H1 (cell line): Measurements from ENCODE around the gene TBC1D9B. TPM values are rescaled to one million over a fixed set of nuclear protein-coding genes. Genes with fewer than 3 reads are reported as not detected.

Experiments
- CTCF ChIA-PET: fragments of 300-600 bp; sonication (Branson Sonifier 250); formaldehyde crosslinking; loops from one replicate; lab custom pipeline; 2021; ENCODE audit not compliant: partially characterized antibody; lab: Charles Lee
- POLR2A ChIA-PET: fragments of 300-600 bp; sonication (Branson Sonifier 250); formaldehyde crosslinking; loops from one replicate; lab custom pipeline; 2021; ENCODE audit warnings: inconsistent platforms; ENCODE audit not compliant: partially characterized antibody; lab: Charles Lee
- DNase-seq, 2 experiments: peaks; one replicate each; pipeline versions ENCODE4 v3.0.0 to v3.0.0-alpha.2; 2010 to 2022; ENCODE audit warnings: low spot score in 2 of 2, low read depth in 1 of 2, mixed read lengths in 1 of 2
- FAIRE-seq: peaks from 2 replicates; lab custom pipeline; 2011; peaks lifted over from hg19 to GRCh38; lab: Jason Lieb, UNC
- H2AFZ ChIP-seq: 2 replicates; pipeline ENCODE4 v1.8.1; 2012; ENCODE audit warnings: low read length, inconsistent platforms
- H2AK5ac ChIP-seq: 2 replicates; pipeline ENCODE4 v1.6.1; 2013; ENCODE audit warnings: low read depth, low read length
- H2BK120ac ChIP-seq: replicated peaks from 2 replicates; pipeline ENCODE3; 2013; ENCODE audit warnings: low read depth, low read length, inconsistent platforms
- H2BK12ac ChIP-seq: 2 replicates; pipeline ENCODE4 v1.6.1; 2013; ENCODE audit warnings: low read depth, low read length
- H2BK15ac ChIP-seq: 2 replicates; pipeline ENCODE4 v1.6.1; 2013; ENCODE audit warnings: low read length
- H2BK20ac ChIP-seq: 2 replicates; pipeline ENCODE4 v1.6.1; 2013; ENCODE audit warnings: low read length
- H2BK5ac ChIP-seq: 2 replicates; pipeline ENCODE4 v1.6.1; 2013; ENCODE audit warnings: low read depth, low read length
- H3K14ac ChIP-seq: 2 replicates; pipeline ENCODE4 v1.6.1; 2013; ENCODE audit warnings: inconsistent platforms; ENCODE audit not compliant: insufficient read length
- H3K18ac ChIP-seq: 2 replicates; pipeline ENCODE4 v1.6.1; 2013; ENCODE audit warnings: low read length; ENCODE audit errors: extremely low read depth
- H3K23ac ChIP-seq: 2 replicates; pipeline ENCODE4 v1.6.1; 2013; ENCODE audit warnings: inconsistent platforms; ENCODE audit not compliant: insufficient read length
- H3K23me2 ChIP-seq: 2 replicates; pipeline ENCODE4 v1.6.1; 2013; ENCODE audit warnings: low read depth, low read length
- H3K27ac ChIP-seq: 2 replicates; pipeline ENCODE4 v1.6.1; 2011; ENCODE audit warnings: low read depth, low read length, inconsistent platforms
- H3K27me3 ChIP-seq, 4 experiments: replicated peaks in 1 of 4; 1 replicate in 1 of 4; 2 replicates in 3 of 4; pipeline versions ENCODE4 v1.6.1 to v1.8.1; 2011 to 2013; ENCODE audit warnings: low read length in 3 of 4, mild to moderate bottlenecking in 3 of 4, inconsistent platforms in 2 of 4, mixed read lengths in 2 of 4, moderate library complexity in 1 of 4; ENCODE audit not compliant: control insufficient read depth in 3 of 4, insufficient read depth in 3 of 4; ENCODE audit errors: extremely low read depth in 1 of 4
- H3K36me3 ChIP-seq, 4 experiments: 2 replicates each; pipeline versions ENCODE4 v1.6.1 to v1.8.1; 2011 to 2013; ENCODE audit warnings: mild to moderate bottlenecking in 4 of 4, low read length in 3 of 4, moderate library complexity in 2 of 4, control low read depth in 1 of 4, inconsistent platforms in 1 of 4; ENCODE audit not compliant: insufficient read depth in 4 of 4, control insufficient read depth in 2 of 4
- H3K4ac ChIP-seq: replicated peaks from 2 replicates; pipeline ENCODE3; 2013; ENCODE audit warnings: low read length, low read depth, mixed read lengths, inconsistent platforms; ENCODE audit not compliant: insufficient read length
- H3K4me1 ChIP-seq, 4 experiments: replicated peaks in 1 of 4; 1 replicate in 1 of 4; 2 replicates in 3 of 4; pipeline versions ENCODE4 v1.6.1 to v1.8.1; 2011 to 2013; ENCODE audit warnings: low read length in 3 of 4, inconsistent platforms in 2 of 4, mixed read lengths in 1 of 4; ENCODE audit not compliant: insufficient read depth in 4 of 4, control insufficient read depth in 3 of 4
- H3K4me2 ChIP-seq, 2 experiments: 2 replicates each; pipeline versions ENCODE4 v1.6.1 to v1.8.1; 2011 to 2013; ENCODE audit warnings: low read depth in 2 of 2, low read length in 2 of 2, control low read depth in 1 of 2, inconsistent platforms in 1 of 2, mild to moderate bottlenecking in 1 of 2; ENCODE audit not compliant: insufficient read depth in 1 of 2
- H3K4me3 ChIP-seq, 4 experiments: fragments of 200-600, 300-600 bp in 1 of 4; sonication (generic), shearing (Covaris generic), sonication (Bioruptor Twin) in 1 of 4; 2 replicates each; pipeline versions ENCODE4 v1.5.1 to v1.8.1; 2011 to 2016; ENCODE audit warnings: low read length in 4 of 4, low read depth in 3 of 4, control low read depth in 2 of 4, inconsistent platforms in 2 of 4, mild to moderate bottlenecking in 2 of 4, mixed read lengths in 1 of 4, moderate library complexity in 1 of 4; ENCODE audit not compliant: insufficient read depth in 2 of 4; ENCODE audit errors: extremely low read depth in 1 of 4
- H3K56ac ChIP-seq: replicated peaks from 2 replicates; pipeline ENCODE3; 2013; ENCODE audit warnings: low read depth, mild to moderate bottlenecking, mixed read lengths, low read length, inconsistent platforms; ENCODE audit not compliant: insufficient read length
- H3K79me1 ChIP-seq: 2 replicates; pipeline ENCODE4 v1.6.1; 2013; ENCODE audit warnings: low read depth, low read length, control low read depth
- H3K79me2 ChIP-seq, 2 experiments: 2 replicates each; pipeline versions ENCODE4 v1.6.1 to v1.8.1; 2012 to 2013; ENCODE audit warnings: low read length in 2 of 2, mild to moderate bottlenecking in 2 of 2, inconsistent platforms in 1 of 2; ENCODE audit not compliant: insufficient read depth in 2 of 2, control insufficient read depth in 1 of 2
- H3K9ac ChIP-seq, 4 experiments: replicated peaks in 1 of 4; 1 replicate in 1 of 4; 2 replicates in 3 of 4; pipeline versions ENCODE4 v1.6.1 to v1.8.1; 2011 to 2013; ENCODE audit warnings: low read depth in 3 of 4, low read length in 3 of 4, control low read depth in 2 of 4, mild to moderate bottlenecking in 2 of 4, moderate library complexity in 2 of 4, inconsistent platforms in 1 of 4; ENCODE audit errors: extremely low read depth in 1 of 4
- H3K9me3 ChIP-seq, 2 experiments: 2 replicates each; pipeline versions ENCODE4 v1.6.1 to v1.8.1; 2012 to 2013; ENCODE audit warnings: mild to moderate bottlenecking in 2 of 2, moderate library complexity in 2 of 2, control low read depth in 1 of 2, inconsistent platforms in 1 of 2, low read depth in 1 of 2, low read length in 1 of 2, mixed read lengths in 1 of 2; ENCODE audit not compliant: insufficient read depth in 2 of 2
- H4K20me1 ChIP-seq, 2 experiments: replicated peaks in 1 of 2; 2 replicates each; pipeline versions ENCODE3 to v1.8.1; 2011 to 2013; ENCODE audit warnings: inconsistent platforms in 2 of 2, low read length in 2 of 2, mild to moderate bottlenecking in 1 of 2; ENCODE audit not compliant: insufficient read depth in 2 of 2, control insufficient read depth in 1 of 2
- H4K5ac ChIP-seq: 2 replicates; pipeline ENCODE4 v1.6.1; 2013; ENCODE audit warnings: low read length, low read depth, mixed read lengths, inconsistent platforms; ENCODE audit not compliant: insufficient read length
- H4K8ac ChIP-seq: 2 replicates; pipeline ENCODE4 v1.8.0; 2013; ENCODE audit warnings: mild to moderate bottlenecking, moderate library complexity, low read length, inconsistent platforms; ENCODE audit not compliant: insufficient read depth; ENCODE audit errors: extremely low read depth
- H4K91ac ChIP-seq: replicated peaks from 2 replicates; pipeline ENCODE3; 2013; ENCODE audit warnings: low read length, mixed read lengths, inconsistent platforms; ENCODE audit not compliant: insufficient read length
- JUN ChIP-seq: IDR thresholded peaks from 2 replicates; pipeline ENCODE4 v1.6.1; 2011; ENCODE audit warnings: low read depth, mild to moderate bottlenecking, improper control_type of control experiment, low read length
- RAD21 ChIP-seq, 2 experiments: IDR thresholded peaks in 1 of 2; conservative IDR thresholded peaks in 1 of 2; 2 replicates each; pipeline ENCODE4 v1.6.1; 2011; ENCODE audit warnings: low read depth in 2 of 2, low read length in 2 of 2, improper control_type of control experiment in 1 of 2, inconsistent platforms in 1 of 2, mild to moderate bottlenecking in 1 of 2, moderate library complexity in 1 of 2
- WGBS, 2 experiments: shearing (Covaris generic) in 1 of 2; methylation state at CpG; one replicate each; pipeline versions ENCODE4 v1.1.6 to v1.1.7; 2013 to 2015; ENCODE audit warnings: low lambda C conversion rate in 2 of 2, mixed read lengths in 2 of 2, inconsistent platforms in 1 of 2, low coverage in 1 of 2, missing lambda C conversion rate in 1 of 2; ENCODE audit not compliant: insufficient replicate concordance in 2 of 2, insufficient coverage in 1 of 2, insufficient read length in 1 of 2; ENCODE audit errors: extremely low coverage in 1 of 2, missing lambda C conversion rate in 1 of 2; 5-methylcytosine and 5-hydroxymethylcytosine counted together
- polyA plus RNA-seq, 7 experiments: library from polyadenylated mRNA; depleted of rRNA in 3 of 7; stranded (reverse) in 5 of 7; unstranded in 2 of 7; fragments of >200 nt in 5 of 7; fragments of 200-250 nt in 2 of 7; gene quantifications; 1 replicate in 5 of 7; 2 replicates in 1 of 7; 4 replicates in 1 of 7; pipeline versions ENCODE4 v1.2.1 to v1.2.3, GENCODE V29; 2011 to 2013; ENCODE audit warnings: missing spikeins in 2 of 7, mixed read lengths in 2 of 7
- total RNA-seq: library from RNA; stranded (reverse); fragmentation: NEBNext Ultra II Directional; extraction: Animal tissue kit (Norgen Biotek cat#: 25700); gene quantifications from 2 replicates; pipeline ENCODE4 v1.2.1, GENCODE V29; 2021

Gene TBC1D9B
- total and polyA plus RNA-seq, 2 of the 8 experiments (the other 6 are each of a cell fraction or from before 2014, with no cell fraction given): 33.6 to 57.1 TPM

- H2BK12ac ChIP-seq: no peak overlapping the region
- H2BK5ac ChIP-seq: no peak overlapping the region
- no peak overlapping the region for H2BK15ac ChIP-seq
- CTCF ChIA-PET: interaction anchor here (0.9 to 8.0 kb wide), 6 partner anchors 10 to 464 kb away, joined by 3 to 67 read pairs (median 6); no protein-coding TSS in a partner anchor
- H3K23ac ChIP-seq: no peak overlapping the region
- peak overlapping the region; percentile 85 for H4K8ac ChIP-seq
- H4K5ac ChIP-seq: no peak overlapping the region
- H2AFZ ChIP-seq: no peak overlapping the region
- no peak overlapping the region for H3K4me3 ChIP-seq
- H3K27ac ChIP-seq: no peak overlapping the region
- no peak overlapping the region for H4K91ac ChIP-seq
- no peak overlapping the region for H2BK120ac ChIP-seq
- H3K4me1 ChIP-seq: no peaks in the 10 kb centered on the region
- 0 out of 2 replicates have a peak, but pooled peaks cover 2% of the 10 kb centered on the region for H3K23me2 ChIP-seq
- peaks cover 1 to 4% of the 10 kb centered on the region in 2 experiments for H4K20me1 ChIP-seq
- no peak overlapping the region for H3K4ac ChIP-seq
- no peak overlapping the region for H3K9ac ChIP-seq
- H3K79me1 ChIP-seq: no peaks in the 10 kb centered on the region
- 94% methylated on average over 26 of the region's 26 CpGs; no CpG with 5 or more reads in 1 of the 2 experiments for WGBS, 2 experiments
- H3K27me3 ChIP-seq: no peaks in the 10 kb centered on the region
- H3K14ac ChIP-seq: no peak overlapping the region
- H2BK20ac ChIP-seq: no peak overlapping the region
- H3K56ac ChIP-seq: no peak overlapping the region
- no peak overlapping the region for H3K4me2 ChIP-seq
- TF ChIP-seq RAD21 (IDR thresholded peaks at IDR 0.05 in 1 of 2, conservative IDR thresholded peaks at IDR 0.05 in 1 of 2; ENCODE audit: low read depth in 2 of 2, low read length in 2 of 2) (0 out of 4 replicates have a peak, but pooled peaks of 1 of the 2 experiments have one; percentile 15), JUN (no peak)
- TF ChIP-seq, all 59 proteins: peak for 1
- peaks cover 4 to 12% of the 10 kb centered on the region in 2 experiments for H3K9me3 ChIP-seq
- peaks cover 0 to 24% (median 11%) of the 10 kb centered on the region in 4 experiments; a peak in 5 of 8 replicates for H3K36me3 ChIP-seq
- H3K18ac ChIP-seq: no peak overlapping the region
- POLR2A ChIA-PET: interaction anchor here (0.7 to 2.0 kb wide), 6 partner anchors 14 to 255 kb away, joined by 3 to 6 read pairs (median 3); partner anchors contain the start of gene HNRNPH1
- H3K79me2 ChIP-seq: no peaks in the 10 kb centered on the region
- DNase-seq: no peak
- no peak overlapping the region for H2AK5ac ChIP-seq
- FAIRE-seq: no peak
Observed at GRCh38 chr5:179878222-179879002, 29.3 kb downstream of the TBC1D9B start.
